ENCODE data around the gene GALNT7. TPM values are rescaled to one million over a fixed set of nuclear protein-coding genes. Genes with fewer than 3 reads are reported as not detected.

The GALNT7 gene
- polyA plus RNA-seq, 3 donors = 12.3 to 29.0 (median 19.7) TPM

DNA sequence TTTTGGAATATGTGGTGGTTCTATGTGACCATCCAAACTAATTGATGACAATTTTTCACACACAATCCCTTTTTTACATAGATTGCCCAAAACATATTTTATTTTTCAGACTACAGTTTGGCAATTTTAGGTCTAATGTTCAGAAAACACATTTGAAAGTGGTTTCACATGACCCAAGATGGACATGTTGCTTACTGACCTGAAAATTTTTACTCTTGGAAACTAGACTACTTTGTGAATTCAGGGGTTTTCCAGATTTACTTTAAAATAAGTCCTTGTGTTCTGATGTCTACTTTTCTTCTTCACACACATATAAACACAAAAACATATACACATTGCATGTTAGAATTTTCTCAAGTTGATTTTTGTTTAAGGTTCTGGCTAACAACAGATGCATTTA lies 86.0 kb downstream of the GALNT7 start:
- no peak overlapping the region for H3K4me3 Mint-ChIP-seq
- H3K27me3 ChIP-seq (ENCODE audit: control insufficient read depth in 2 of 2, insufficient read depth in 2 of 2, low read length in 2 of 2) = no peaks in the 10 kb centered on the region
- no peak overlapping the region for H3K27ac Mint-ChIP-seq

DNA sequence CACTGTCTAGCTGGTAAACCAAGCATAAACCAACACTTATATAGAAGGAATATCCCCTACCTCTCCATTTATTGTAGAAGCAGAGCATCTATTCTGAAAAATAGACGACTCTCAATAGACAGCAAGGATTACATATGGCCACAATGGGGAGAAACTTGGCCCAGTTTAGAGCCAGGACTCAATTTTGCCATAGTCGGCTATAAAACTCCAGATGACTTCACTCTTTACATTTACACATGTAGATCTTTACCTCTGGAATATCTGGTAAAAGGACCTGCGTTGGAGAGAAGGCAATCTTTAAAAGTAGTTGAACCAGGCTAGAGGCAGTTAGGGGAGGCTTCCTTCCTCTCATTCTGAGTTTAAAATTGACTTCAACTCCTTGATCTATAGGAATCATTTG lies 88.2 kb downstream of the GALNT7 start:
- peaks cover 54% of the 10 kb centered on the region for H3K79me2 ChIP-seq (ENCODE audit: insufficient read depth, low read length)
- no peaks in the 10 kb centered on the region for H3K27me3 Mint-ChIP-seq (ENCODE audit: low read depth in 3 of 3)
- no peaks in the 10 kb centered on the region for H3K27me3 ChIP-seq (ENCODE audit: control insufficient read depth in 2 of 2, insufficient read depth in 2 of 2, low read length in 2 of 2)
- H3K4me1 ChIP-seq (ENCODE audit: control insufficient read depth in 1 of 2, insufficient read depth in 2 of 2, low read length in 2 of 2) = no peaks in the 10 kb centered on the region
- H3K9me3 ChIP-seq (replicated peaks in 1 of 2; ENCODE audit: control insufficient read depth in 1 of 2, insufficient read depth in 1 of 2, low read length in 2 of 2) = no peaks in the 10 kb centered on the region
- H3K27ac Mint-ChIP-seq = peak overlapping the region in 1 of 7 donors; percentile 24
- no peak overlapping the region for H2AFZ ChIP-seq (ENCODE audit: insufficient read depth, low read depth, low read length, poor library complexity, severe bottlenecking)
- no peak overlapping the region for H3K9ac ChIP-seq (ENCODE audit: insufficient read depth, low read length, poor library complexity, severe bottlenecking)
- no peaks in the 10 kb centered on the region for H3K9me3 Mint-ChIP-seq
- DNase-seq = no peak
- peaks cover 7 to 21% of the 10 kb centered on the region in 2 donors for H3K36me3 ChIP-seq (replicated peaks in 1 of 2; ENCODE audit: control insufficient read depth in 1 of 2, insufficient read depth in 2 of 2, low read length in 2 of 2)
- TF ChIP-seq, protein P1, sequence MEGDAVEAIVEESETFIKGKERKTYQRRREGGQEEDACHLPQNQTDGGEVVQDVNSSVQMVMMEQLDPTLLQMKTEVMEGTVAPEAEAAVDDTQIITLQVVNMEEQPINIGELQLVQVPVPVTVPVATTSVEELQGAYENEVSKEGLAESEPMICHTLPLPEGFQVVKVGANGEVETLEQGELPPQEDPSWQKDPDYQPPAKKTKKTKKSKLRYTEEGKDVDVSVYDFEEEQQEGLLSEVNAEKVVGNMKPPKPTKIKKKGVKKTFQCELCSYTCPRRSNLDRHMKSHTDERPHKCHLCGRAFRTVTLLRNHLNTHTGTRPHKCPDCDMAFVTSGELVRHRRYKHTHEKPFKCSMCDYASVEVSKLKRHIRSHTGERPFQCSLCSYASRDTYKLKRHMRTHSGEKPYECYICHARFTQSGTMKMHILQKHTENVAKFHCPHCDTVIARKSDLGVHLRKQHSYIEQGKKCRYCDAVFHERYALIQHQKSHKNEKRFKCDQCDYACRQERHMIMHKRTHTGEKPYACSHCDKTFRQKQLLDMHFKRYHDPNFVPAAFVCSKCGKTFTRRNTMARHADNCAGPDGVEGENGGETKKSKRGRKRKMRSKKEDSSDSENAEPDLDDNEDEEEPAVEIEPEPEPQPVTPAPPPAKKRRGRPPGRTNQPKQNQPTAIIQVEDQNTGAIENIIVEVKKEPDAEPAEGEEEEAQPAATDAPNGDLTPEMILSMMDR (IDR thresholded peaks at IDR 0.05) = no peak
- no peak overlapping the region for H3K27ac ChIP-seq (ENCODE audit: low read depth in 1 of 2, low read length in 2 of 2)
- no peak overlapping the region for H3K4me2 ChIP-seq (replicated peaks; ENCODE audit: extremely low read depth, low read length, poor library complexity, severe bottlenecking)
- peaks cover 18 to 33% of the 10 kb centered on the region in 2 donors for H3K36me3 Mint-ChIP-seq
- H3K4me1 Mint-ChIP-seq = peaks cover 12% of the 10 kb centered on the region
- H3K4me3 ChIP-seq (replicated peaks in 1 of 3; ENCODE audit: low read depth in 2 of 3, low read length in 3 of 3) = no peak overlapping the region
- peaks cover 64% of the 10 kb centered on the region for H4K20me1 ChIP-seq (ENCODE audit: insufficient read depth, low read length)
- H3K4me3 Mint-ChIP-seq = no peak overlapping the region
- intact Hi-C loops (cut with micrococcal nuclease) = loop anchor here (2.0 to 5.0 kb wide), 3 partner anchors 230 to 244 kb away; no protein-coding TSS in a partner anchor
- WGBS (ENCODE audit: insufficient coverage) = 100% methylated on average over 1 of the region's 3 CpGs

More for the DNA sequence above, 86.0 kb downstream of the GALNT7 start:
- intact Hi-C loops (cut with micrococcal nuclease) = loop anchor here in 1 of 2 donors (5.0 kb wide), 1 partner anchor 227 kb away; no protein-coding TSS in a partner anchor
- Histone ChIP-seq H2AFZ (ENCODE audit: insufficient read depth, low read depth, low read length, poor library complexity, severe bottlenecking) (no peak overlapping the region), H4K20me1 (ENCODE audit: insufficient read depth, low read length) (peaks cover 78% of the 10 kb centered on the region), H3K27ac (ENCODE audit: low read depth in 1 of 2, low read length in 2 of 2) (no peak overlapping the region), H3K4me2 (replicated peaks; ENCODE audit: extremely low read depth, low read length, poor library complexity, severe bottlenecking) (no peak overlapping the region), H3K9me3 (replicated peaks in 1 of 2; ENCODE audit: control insufficient read depth in 1 of 2, insufficient read depth in 1 of 2, low read length in 2 of 2) (no peaks in the 10 kb centered on the region), H3K79me2 (ENCODE audit: insufficient read depth, low read length) (peaks cover 44% of the 10 kb centered on the region), H3K4me3 (replicated peaks in 1 of 3; ENCODE audit: low read depth in 2 of 3, low read length in 3 of 3) (no peak overlapping the region), H3K9ac (ENCODE audit: insufficient read depth, low read length, poor library complexity, severe bottlenecking) (no peak overlapping the region), H3K4me1 (ENCODE audit: control insufficient read depth in 1 of 2, insufficient read depth in 2 of 2, low read length in 2 of 2) (no peaks in the 10 kb centered on the region), H3K36me3 (replicated peaks in 1 of 2; ENCODE audit: control insufficient read depth in 1 of 2, insufficient read depth in 2 of 2, low read length in 2 of 2) (peaks cover 2 to 27% of the 10 kb centered on the region in 2 donors)
- Mint-ChIP-seq H3K4me1 (peaks cover 12% of the 10 kb centered on the region), H3K9me3 (no peaks in the 10 kb centered on the region), H3K27me3 (ENCODE audit: low read depth in 3 of 3) (no peaks in the 10 kb centered on the region), H3K36me3 (peaks cover 24 to 41% of the 10 kb centered on the region in 2 donors)
- TF ChIP-seq, protein P1 (IDR thresholded peaks at IDR 0.05) = no peak
- no peak for DNase-seq
